Measurements from ENCODE around the gene WBP4.
"Not testable (repeated sequence)": the region's sequence is repeated elsewhere in the genome, so short reads cannot be mapped to it uniquely, and the experiment has no call there.

WBP4 gene
- long read RNA-seq, donor 1, partial matches to known transcripts: 10 of 12 reads
- long read RNA-seq, donor 1, other reads (novel, unspliced or antisense): 0 of 12 reads
- long read RNA-seq, donor 2, partial matches to known transcripts: 16 of 17 reads
- long read RNA-seq, donor 2, other reads (novel, unspliced or antisense): 0 of 17 reads
- long read RNA-seq, donor 3, partial matches to known transcripts: 0 of 1 reads
- long read RNA-seq, donor 3, other reads (novel, unspliced or antisense): 0 of 1 reads
- long read RNA-seq, donor 4, partial matches to known transcripts: 20 of 22 reads
- long read RNA-seq, donor 4, other reads (novel, unspliced or antisense): 0 of 22 reads
- long read RNA-seq, donor 5, transcript WBP4-201 (10 exons, 2,623 nt): major isoform, 14 of 14 reads
- long read RNA-seq, donor 5, partial matches to known transcripts: 0 of 14 reads
- long read RNA-seq, donor 5, other reads (novel, unspliced or antisense): 0 of 14 reads
- long read RNA-seq, donor 6, partial matches to known transcripts: 0 of 1 reads
- long read RNA-seq, donor 6, other reads (novel, unspliced or antisense): 0 of 1 reads
- long read RNA-seq, donor 7, partial matches to known transcripts: 28 of 29 reads
- long read RNA-seq, donor 7, other reads (novel, unspliced or antisense): 0 of 29 reads
- long read RNA-seq, donor 8, partial matches to known transcripts: 12 of 15 reads
- long read RNA-seq, donor 8, other reads (novel, unspliced or antisense): 0 of 15 reads

GRCh38 chr13:41061075-41061913 is at the start of gene WBP4:
WBP4 (plus strand) TSS chr13:41061509; CDS start chr13:41061674, 165 bp downstream.
- peak; percentile 100 for DNase-seq

- no peak for DNase-seq
These were observed 48.8 kb upstream of the WBP4 start for GRCh38 chr13:41012536-41012935.

- DNase-seq: no peak
These were observed 47.5 kb upstream of the WBP4 start for GRCh38 chr13:41013835-41014234.

GRCh38 chr13:41015920-41016319 is 45.4 kb upstream of the WBP4 start:
- DNase-seq: no peak

GRCh38 chr13:41017159-41017558 is 44.1 kb upstream of the WBP4 start:
- no peak for DNase-seq

- DNase-seq: no peak
These were observed 43.3 kb upstream of the WBP4 start for GRCh38 chr13:41017817-41018601.

- no peak for DNase-seq
These were observed 42.7 kb upstream of the WBP4 start for GRCh38 chr13:41018602-41018948.

GRCh38 chr13:41019011-41019487 is 42.3 kb upstream of the WBP4 start, which contains the start of gene ELF1:
ELF1 (minus strand) TSS chr13:41019316; CDS start chr13:40982054, 37,262 bp downstream.
- DNase-seq: peak; percentile 44

- DNase-seq: no peak
These were observed 41.5 kb upstream of the WBP4 start for GRCh38 chr13:41019578-41020347.

GRCh38 chr13:41025518-41025917 is 35.8 kb upstream of the WBP4 start:
- DNase-seq: no peak

GRCh38 chr13:41026788-41027187 is 34.5 kb upstream of the WBP4 start:
- DNase-seq: no peak

- no peak for DNase-seq
These were observed 33.3 kb upstream of the WBP4 start for GRCh38 chr13:41028051-41028450.

- no peak for DNase-seq
These were observed 31.7 kb upstream of the WBP4 start for GRCh38 chr13:41029629-41030028.

- no peak for DNase-seq
These were observed 28.5 kb upstream of the WBP4 start for GRCh38 chr13:41032691-41033376.

- DNase-seq: no peak
These were observed 26.9 kb upstream of the WBP4 start for GRCh38 chr13:41034382-41034781.

- DNase-seq: no peak
These were observed 26.4 kb upstream of the WBP4 start for GRCh38 chr13:41034881-41035280.

GRCh38 chr13:41036557-41036956 is 24.8 kb upstream of the WBP4 start:
- DNase-seq: not testable (repeated sequence)

GRCh38 chr13:41039746-41040145 is 21.6 kb upstream of the WBP4 start:
- no peak for DNase-seq

- no peak for DNase-seq
These were observed 20.6 kb upstream of the WBP4 start for GRCh38 chr13:41040584-41041334.
